LNCaP clone FGC (cell line): ENCODE data around the gene ZGRF1.
A peak's percentile ranks its signal among the peaks of the same experiment; 100 is the strongest.
"Not testable (repeated sequence)": the region's sequence is repeated elsewhere in the genome, so short reads cannot be mapped to it uniquely, and the experiment has no call there.

Experiments
- DNase-seq: peaks from one replicate; pipeline ENCODE4 v3.0.0-alpha.2; 2011; ENCODE audit warnings: low read depth
- H3K4me3 ChIP-seq: 2 replicates; pipeline ENCODE4 v1.5.1; 2011; ENCODE audit warnings: mild to moderate bottlenecking, low read depth, low read length, control low read depth
- CTCF ChIP-seq: IDR thresholded peaks from 2 replicates; pipeline ENCODE4 v1.5.1; 2012; ENCODE audit warnings: mild to moderate bottlenecking; ENCODE audit not compliant: control insufficient read depth, insufficient read depth; ENCODE audit errors: extremely low read depth

Gene ZGRF1

GRCh38 chr4:112563431-112564200 lies 73.1 kb downstream of the ZGRF1 start:
- H3K4me3 ChIP-seq, result no peak overlapping the region
- TF ChIP-seq CTCF, result no peak
- DNase-seq, result no peak

- peak; percentile 1 for DNase-seq
Measured at GRCh38 chr4:112562254-112562879, 74.3 kb downstream of the ZGRF1 start.

GRCh38 chr4:112560084-112560483 lies 76.6 kb downstream of the ZGRF1 start:
- no peak overlapping the region for H3K4me3 ChIP-seq
- no peak for TF ChIP-seq CTCF
- DNase-seq, result no peak

More at GRCh38 chr4:112562254-112562879, 74.3 kb downstream of the ZGRF1 start:
- no peak overlapping the region for H3K4me3 ChIP-seq
- no peak for TF ChIP-seq CTCF

- no peak for TF ChIP-seq CTCF
Measured at GRCh38 chr4:112559053-112559452, 77.7 kb downstream of the ZGRF1 start.

GRCh38 chr4:112557676-112558411 lies 78.9 kb downstream of the ZGRF1 start:
- no peak for DNase-seq
- no peak for TF ChIP-seq CTCF
- H3K4me3 ChIP-seq, result no peak overlapping the region

More at GRCh38 chr4:112559053-112559452, 77.7 kb downstream of the ZGRF1 start:
- H3K4me3 ChIP-seq, result no peak overlapping the region
- DNase-seq, result no peak

GRCh38 chr4:112554271-112554670 lies 82.4 kb downstream of the ZGRF1 start:
- not testable (repeated sequence) for H3K4me3 ChIP-seq, DNase-seq

GRCh38 chr4:112552668-112553067 lies 84.0 kb downstream of the ZGRF1 start:
- no peak overlapping the region for H3K4me3 ChIP-seq
- no peak for DNase-seq
- TF ChIP-seq CTCF, result no peak
